RWPE2 (cell line): ENCODE results near the gene PCDHGA1.

Experiments used
- ATAC-seq: fragments of 200-7000 bp; cut with Tn5 transposase; 3 replicates; pipeline ENCODE4 v1.9.1; 2021; ENCODE audit warnings: low read depth
- DNase-seq: peaks from one replicate; pipeline ENCODE4 v3.0.0-alpha.2; 2020; ENCODE audit warnings: low spot score
- H3K27ac ChIP-seq: fragments of 450-650 bp; 2 replicates; pipeline ENCODE4 v1.5.1; 2017; ENCODE audit warnings: mild to moderate bottlenecking; ENCODE audit not compliant: poor library complexity, severe bottlenecking
- H3K27me3 ChIP-seq: fragments of 250-450 bp; sonication (Bioruptor Pico); 2 replicates; pipeline ENCODE4 v1.5.1; 2021; ENCODE audit warnings: mild to moderate bottlenecking, moderate library complexity; ENCODE audit not compliant: insufficient read depth, poor library complexity, severe bottlenecking
- H3K36me3 ChIP-seq: fragments of 250-450 bp; sonication (Bioruptor Pico); 2 replicates; pipeline ENCODE4 v1.5.1; 2020; ENCODE audit warnings: low read depth, mild to moderate bottlenecking, moderate library complexity
- H3K4me1 ChIP-seq: fragments of 250-450 bp; sonication (Bioruptor Pico); 2 replicates; pipeline ENCODE4 v1.5.1; 2021; ENCODE audit warnings: mild to moderate bottlenecking, moderate library complexity; ENCODE audit not compliant: insufficient read depth, poor library complexity, severe bottlenecking
- H3K4me3 ChIP-seq: fragments of 250-450 bp; sonication (Bioruptor Pico); 2 replicates; pipeline ENCODE4 v1.5.1; 2021; ENCODE audit warnings: mild to moderate bottlenecking, moderate library complexity; ENCODE audit not compliant: severe bottlenecking
- H3K9me3 ChIP-seq: fragments of 250-450 bp; sonication (Bioruptor Pico); 2 replicates; pipeline ENCODE4 v1.5.1; 2021; ENCODE audit warnings: mild to moderate bottlenecking, moderate library complexity; ENCODE audit not compliant: severe bottlenecking
- CTCF ChIP-seq: fragments of 450-650 bp; IDR thresholded peaks from one replicate; pipeline ENCODE4 v1.5.1; 2017; ENCODE audit warnings: mild to moderate bottlenecking, moderate library complexity; ENCODE audit not compliant: poor library complexity, severe bottlenecking

PCDHGA1 gene

GRCh38 chr5:141559461-141559860 is 229.1 kb downstream of the PCDHGA1 start:
- Histone ChIP-seq H3K27me3 (no peaks in the 10 kb centered on the region), H3K9me3 (no peaks in the 10 kb centered on the region), H3K27ac (peak overlapping the region; percentile 86), H3K4me1 (peaks cover 36% of the 10 kb centered on the region), H3K4me3 (no peak overlapping the region), H3K36me3 (peaks cover 71% of the 10 kb centered on the region)
- ATAC-seq, result peak; percentile 37
- TF ChIP-seq CTCF, result no peak
- no peak for DNase-seq

- Histone ChIP-seq H3K9me3 (no peaks in the 10 kb centered on the region), H3K27ac (peak overlapping the region; percentile 86), H3K27me3 (no peaks in the 10 kb centered on the region), H3K4me3 (no peak overlapping the region), H3K4me1 (peaks cover 36% of the 10 kb centered on the region), H3K36me3 (peaks cover 71% of the 10 kb centered on the region)
- peak; percentile 23; the same call in 1 of the 3 replicates for ATAC-seq
- no peak for DNase-seq
- TF ChIP-seq CTCF, result no peak
These were observed 229.8 kb downstream of the PCDHGA1 start for GRCh38 chr5:141560151-141560550.

- no peaks in the 10 kb centered on the region for H3K9me3 ChIP-seq
- no peak overlapping the region for H3K4me3 ChIP-seq
- ATAC-seq (peak; percentile 59), DNase-seq (peak; percentile 85)
- peaks cover 36% of the 10 kb centered on the region for H3K4me1 ChIP-seq
- H3K27ac ChIP-seq, result peak overlapping the region; percentile 86
- peaks cover 71% of the 10 kb centered on the region for H3K36me3 ChIP-seq
- peak; percentile 97 for TF ChIP-seq CTCF
- no peaks in the 10 kb centered on the region for H3K27me3 ChIP-seq
These were observed 230.6 kb downstream of the PCDHGA1 start for GRCh38 chr5:141560725-141561483.
